Karpas-422 (cell line): ENCODE measurements around the gene THOC3. TPM values are rescaled to one million over a fixed set of nuclear protein-coding genes. Genes with fewer than 3 reads are reported as not detected.
"Not testable (repeated sequence)": the region's sequence is repeated elsewhere in the genome, so short reads cannot be mapped to it uniquely, and the experiment has no call there.

Experiments used
- DNase-seq: peaks from one replicate; pipeline ENCODE4 v3.0.0-alpha.2; 2015
- H2AFZ ChIP-seq: fragments of 200-600 bp; sonication (generic); 2 replicates; pipeline ENCODE4 v1.6.1; 2014; ENCODE audit warnings: antibody characterized with exemption, low read length, mixed read lengths
- H3K27ac ChIP-seq: fragments of 200-600 bp; sonication (generic); 2 replicates; pipeline ENCODE4 v1.5.1; 2014; ENCODE audit warnings: mild to moderate bottlenecking, low read length, moderate library complexity
- H3K27me3 ChIP-seq: fragments of 200-600 bp; sonication (generic); 2 replicates; pipeline ENCODE4 v1.6.1; 2014; ENCODE audit warnings: low read length, mixed read lengths
- H3K36me3 ChIP-seq: fragments of 200-600 bp; sonication (generic); 2 replicates; pipeline ENCODE4 v1.6.1; 2014; ENCODE audit warnings: low read length, mixed read lengths; ENCODE audit not compliant: insufficient read depth
- H3K4me1 ChIP-seq: fragments of 200-600 bp; sonication (generic); 2 replicates; pipeline ENCODE4 v1.6.1; 2014; ENCODE audit warnings: mild to moderate bottlenecking, low read length, mixed read lengths
- H3K4me2 ChIP-seq: fragments of 200-600 bp; sonication (generic); 2 replicates; pipeline ENCODE4 v1.6.1; 2014; ENCODE audit warnings: low read length, low read depth, mild to moderate bottlenecking; ENCODE audit not compliant: poor library complexity, severe bottlenecking
- H3K4me3 ChIP-seq: fragments of 200-600 bp; sonication (generic); 2 replicates; pipeline ENCODE4 v1.5.1; 2014; ENCODE audit warnings: mild to moderate bottlenecking, antibody characterized with exemption, low read length, mixed read lengths
- H3K79me2 ChIP-seq: fragments of 200-600 bp; sonication (generic); 2 replicates; pipeline ENCODE4 v1.6.1; 2014; ENCODE audit warnings: mild to moderate bottlenecking, low read length, mixed read lengths
- H3K9ac ChIP-seq: fragments of 200-600 bp; sonication (generic); 2 replicates; pipeline ENCODE4 v1.6.0; 2014; ENCODE audit warnings: low read length
- H3K9me2 ChIP-seq: fragments of 200-600 bp; sonication (generic), shearing (Covaris generic); replicated peaks from 2 replicates; pipeline ENCODE4 v1.6.0; 2014; ENCODE audit warnings: mild to moderate bottlenecking, low read length, moderate library complexity; ENCODE audit not compliant: insufficient read depth
- H3K9me3 ChIP-seq: fragments of 300-700, 200-600 bp; sonication (generic); 2 replicates; pipeline ENCODE4 v1.6.1; 2014; ENCODE audit warnings: low read length, mixed read lengths
- H4K20me1 ChIP-seq: fragments of 200-600 bp; sonication (generic); 2 replicates; pipeline ENCODE4 v1.6.1; 2014; ENCODE audit warnings: mild to moderate bottlenecking, antibody characterized with exemption, low read length, low read depth; ENCODE audit not compliant: insufficient read depth
- total RNA-seq: library from RNA; depleted of rRNA; stranded (reverse); fragments of >200 nt; shearing (Covaris generic); gene quantifications from 2 replicates; pipeline ENCODE4 v1.2.3, GENCODE V29; 2014; ENCODE audit warnings: low replicate concordance

Gene THOC3
- total RNA-seq, 1 experiment from 2014 or later = 33.7 TPM

DNA sequence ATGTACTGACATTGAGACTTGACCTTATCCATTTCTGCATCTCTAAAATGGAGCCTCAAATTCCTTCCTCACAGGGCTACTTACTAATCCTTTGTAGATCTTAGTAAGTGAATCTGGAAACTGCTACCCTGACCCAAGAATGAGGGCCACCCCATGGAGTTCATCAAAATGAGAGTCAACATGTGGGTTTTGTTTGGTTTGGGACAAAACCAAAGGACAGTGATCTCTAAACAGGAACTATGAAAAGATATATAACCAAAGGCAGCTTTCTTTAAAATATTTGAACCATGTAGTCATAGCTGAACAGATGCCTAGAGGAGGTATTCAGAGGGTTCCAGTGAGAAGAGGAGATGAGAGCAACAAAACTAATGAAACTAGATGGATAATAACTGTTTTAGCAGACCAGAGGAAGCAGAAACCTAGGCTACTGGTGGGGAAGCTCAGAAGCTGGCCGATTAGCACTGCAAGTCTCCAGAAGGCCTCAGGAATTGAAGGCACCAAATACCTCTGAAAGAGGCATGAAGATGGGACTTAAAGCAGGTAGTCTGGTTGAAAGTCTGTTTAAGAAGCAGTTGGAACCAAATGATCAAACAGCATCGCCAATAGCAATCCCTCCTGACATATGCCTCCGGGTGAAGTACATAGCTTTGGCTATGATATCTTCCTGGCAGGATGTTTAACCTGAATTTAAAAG lies 45.8 kb downstream of the THOC3 start:
- Histone ChIP-seq H4K20me1 (no peaks in the 10 kb centered on the region), H3K4me1 (no peaks in the 10 kb centered on the region), H3K27me3 (no peaks in the 10 kb centered on the region), H2AFZ (no peak overlapping the region), H3K27ac (no peak overlapping the region), H3K9me3 (no peaks in the 10 kb centered on the region), H3K4me3 (no peak overlapping the region), H3K79me2 (no peaks in the 10 kb centered on the region), H3K4me2 (no peak overlapping the region), H3K9ac (no peak overlapping the region), H3K36me3 (no peaks in the 10 kb centered on the region), H3K9me2 (no peaks in the 10 kb centered on the region)
- no peak for DNase-seq

DNA sequence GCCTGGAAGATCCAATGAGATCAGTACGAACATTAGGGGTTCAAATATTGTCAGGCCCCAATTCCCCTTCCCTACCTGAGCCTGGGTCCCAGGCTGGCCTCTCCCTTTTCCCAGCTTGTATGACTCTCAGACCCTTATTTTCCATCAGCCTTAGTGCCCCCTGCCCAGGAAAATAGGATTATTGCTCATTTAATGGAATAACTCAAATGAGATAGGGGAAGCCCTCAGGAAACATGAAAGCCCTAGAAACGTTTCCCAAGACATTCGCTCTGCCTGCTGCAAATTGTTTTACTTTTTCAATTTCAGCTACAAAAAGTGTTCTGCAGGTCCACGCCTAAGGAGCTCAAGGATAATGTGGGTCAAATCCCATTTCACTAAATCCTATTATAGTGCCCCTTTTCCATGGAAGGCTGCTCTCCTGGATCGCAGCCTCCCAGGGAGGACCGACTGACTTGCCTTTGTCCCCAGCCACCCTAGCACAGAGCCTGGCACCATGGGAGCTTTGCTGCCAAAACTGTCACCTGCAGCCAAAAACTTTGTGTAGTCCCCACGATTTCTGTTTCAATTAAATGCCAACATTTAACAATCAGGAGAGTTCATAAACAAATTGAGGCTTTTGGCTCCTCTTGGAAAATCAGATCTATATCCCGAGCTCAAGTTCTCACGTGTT lies 46.9 kb downstream of the THOC3 start:
- no peaks in the 10 kb centered on the region for H3K9me2 ChIP-seq
- no peaks in the 10 kb centered on the region for H3K27me3 ChIP-seq
- no peak for DNase-seq
- H3K4me2 ChIP-seq = no peak overlapping the region
- no peak overlapping the region for H3K4me3 ChIP-seq
- H3K9ac ChIP-seq = no peak overlapping the region
- no peaks in the 10 kb centered on the region for H3K9me3 ChIP-seq
- H3K4me1 ChIP-seq = no peaks in the 10 kb centered on the region
- H3K27ac ChIP-seq = no peak overlapping the region
- no peaks in the 10 kb centered on the region for H4K20me1 ChIP-seq
- no peaks in the 10 kb centered on the region for H3K36me3 ChIP-seq
- H3K79me2 ChIP-seq = no peaks in the 10 kb centered on the region
- no peak overlapping the region for H2AFZ ChIP-seq

DNA sequence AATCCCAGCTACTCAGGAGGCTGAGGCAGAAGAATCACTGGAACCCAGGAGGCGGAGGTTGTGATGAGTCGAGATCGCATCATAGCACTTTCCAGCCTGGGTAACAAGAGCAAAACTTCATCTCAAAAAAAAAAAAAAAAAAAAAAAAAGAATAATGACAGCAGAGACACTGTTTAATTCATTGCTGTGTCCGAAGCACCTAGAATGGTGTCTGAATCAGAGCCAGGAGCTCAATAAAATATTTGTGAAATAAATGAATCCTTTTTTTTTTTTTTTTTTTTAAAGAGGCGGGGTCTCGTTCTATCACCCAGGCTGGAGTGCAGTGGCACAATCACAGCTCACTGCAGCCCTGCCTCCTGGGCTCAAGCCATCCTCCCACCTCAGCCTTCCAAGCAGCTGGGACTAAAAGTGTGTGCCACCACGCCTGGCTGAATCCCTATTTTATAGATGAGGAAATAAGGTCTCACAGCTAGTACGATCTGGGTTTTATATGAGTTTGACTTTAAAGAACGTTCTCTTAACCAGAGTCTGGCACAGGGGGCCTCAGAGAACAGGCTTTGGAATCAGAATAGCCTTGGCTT lies 47.8 kb downstream of the THOC3 start:
- Histone ChIP-seq H2AFZ (no peak overlapping the region), H3K9me2 (no peaks in the 10 kb centered on the region), H3K9me3 (no peaks in the 10 kb centered on the region), H3K4me1 (no peaks in the 10 kb centered on the region), H3K4me2 (no peak overlapping the region), H3K27ac (no peak overlapping the region), H3K9ac (no peak overlapping the region), H3K36me3 (no peaks in the 10 kb centered on the region), H4K20me1 (no peaks in the 10 kb centered on the region), H3K27me3 (no peaks in the 10 kb centered on the region), H3K4me3 (no peak overlapping the region), H3K79me2 (no peaks in the 10 kb centered on the region)
- DNase-seq = no peak

DNA sequence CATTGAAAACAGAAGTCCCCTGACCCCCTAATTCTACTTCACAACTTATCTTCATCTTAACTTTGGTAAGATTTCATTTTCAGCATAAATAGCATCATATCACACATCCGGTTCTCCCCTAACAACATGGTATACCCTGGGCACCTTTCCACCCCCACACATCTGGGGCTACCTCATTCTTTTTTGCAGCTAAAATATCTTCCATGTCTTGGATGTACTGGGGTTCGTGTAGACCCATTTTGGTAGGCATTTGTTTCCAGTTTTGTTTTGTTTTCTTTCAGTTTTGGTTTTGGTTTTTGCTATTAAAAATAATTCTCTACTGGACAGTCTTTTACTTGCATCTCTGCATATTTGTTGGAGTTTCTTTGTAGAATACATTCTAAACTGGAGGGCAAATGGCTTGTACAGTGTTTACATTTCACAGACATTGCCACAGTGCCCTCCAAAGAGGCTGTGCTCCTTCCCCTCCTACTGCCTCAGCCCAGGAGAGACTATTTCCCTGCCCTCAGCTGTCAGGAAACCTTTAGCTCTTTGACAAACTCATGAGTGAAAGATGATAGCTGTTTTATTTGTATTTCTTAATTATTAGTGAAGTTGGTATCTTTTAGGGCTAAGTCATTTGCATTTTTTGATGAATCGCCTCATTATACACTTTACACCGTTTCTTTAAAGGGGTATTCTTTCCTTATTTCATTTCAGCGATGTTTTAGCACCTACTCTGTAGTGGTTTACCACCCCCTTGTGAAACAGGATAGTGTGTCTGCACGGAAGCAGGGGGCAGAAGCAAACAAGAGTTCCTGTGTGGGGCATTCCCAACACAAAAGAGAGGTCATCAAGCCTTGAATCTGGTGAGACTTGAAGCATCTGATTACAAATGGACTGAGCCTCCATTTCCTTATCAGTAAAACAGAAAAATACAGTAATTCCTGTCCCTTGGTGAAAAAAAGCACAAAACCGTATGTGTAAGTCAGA lies 52.8 kb downstream of the THOC3 start:
- not testable (repeated sequence) for DNase-seq

DNA sequence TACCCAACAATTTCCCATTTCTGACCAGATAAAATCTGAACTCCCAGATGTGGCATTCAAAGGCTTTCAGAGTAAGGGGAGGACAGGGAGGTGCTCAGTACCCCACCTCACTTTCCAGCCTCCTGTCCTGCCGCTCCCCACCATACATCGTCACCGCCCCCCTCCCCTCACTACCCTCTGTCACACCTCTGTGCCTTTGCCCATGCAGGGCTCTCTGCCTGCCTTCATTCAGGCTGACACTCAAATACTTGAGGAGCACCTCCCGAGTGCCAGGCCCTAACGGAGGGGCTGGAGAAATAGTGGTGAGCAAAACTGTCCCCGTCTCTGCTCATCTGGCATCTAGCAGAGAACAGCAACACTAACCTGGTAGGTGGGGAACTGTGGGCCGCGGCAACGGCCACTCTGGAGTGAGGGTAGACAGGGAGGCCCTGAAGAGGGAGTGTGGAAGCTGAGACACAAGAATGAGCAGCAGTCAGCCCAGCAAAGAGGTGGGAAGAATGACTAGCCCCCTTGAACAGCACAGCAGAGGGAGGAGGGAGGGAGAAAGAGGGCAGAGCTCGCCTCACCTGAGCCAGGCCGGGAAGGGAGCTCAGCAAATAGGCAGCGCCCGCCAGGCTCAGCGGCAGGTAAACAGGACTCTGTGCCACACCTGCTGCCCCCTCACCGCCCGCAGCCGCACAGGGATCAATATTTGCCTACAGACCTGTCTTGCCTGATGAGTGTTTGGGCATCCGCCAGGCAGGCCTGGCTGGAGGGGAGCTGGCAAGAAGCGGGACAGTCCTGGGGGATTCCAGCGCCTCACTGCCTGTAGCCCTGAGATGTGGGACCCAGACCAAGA lies 54.1 kb downstream of the THOC3 start:
- H3K27me3 ChIP-seq, H3K36me3 ChIP-seq, H3K27ac ChIP-seq, H3K79me2 ChIP-seq, H2AFZ ChIP-seq, DNase-seq, H3K4me3 ChIP-seq, H3K9me2 ChIP-seq, H3K9ac ChIP-seq, H3K9me3 ChIP-seq, H4K20me1 ChIP-seq, H3K4me2 ChIP-seq, H3K4me1 ChIP-seq: not testable (repeated sequence)

More for the DNA sequence above, 52.8 kb downstream of the THOC3 start:
- not testable (repeated sequence) for H3K4me2 ChIP-seq, H3K9me2 ChIP-seq, H3K36me3 ChIP-seq, H3K27ac ChIP-seq, H4K20me1 ChIP-seq, H3K79me2 ChIP-seq, H3K9ac ChIP-seq, H2AFZ ChIP-seq, H3K27me3 ChIP-seq, H3K4me3 ChIP-seq, H3K9me3 ChIP-seq, H3K4me1 ChIP-seq

DNA sequence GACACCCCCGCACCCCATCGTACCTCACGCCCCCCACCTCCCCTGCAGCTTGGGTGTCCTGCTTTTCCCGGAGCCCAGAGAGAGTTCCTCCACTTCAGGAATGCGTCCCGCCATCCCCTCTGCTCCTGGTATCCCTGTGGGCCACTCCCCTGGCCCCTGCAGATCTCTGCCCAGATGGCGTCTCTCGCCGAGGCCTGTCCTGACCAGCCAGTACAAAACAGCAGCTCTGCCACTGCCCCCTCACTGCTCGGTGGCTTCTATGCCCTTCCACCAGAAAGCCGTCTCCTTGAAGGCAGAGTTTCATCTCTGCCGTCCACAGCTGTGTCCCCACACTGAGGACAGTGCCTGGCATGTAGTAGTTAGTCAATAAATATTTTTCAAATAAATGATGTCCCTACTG lies 58.0 kb downstream of the THOC3 start:
- H3K9me2 ChIP-seq, H3K4me1 ChIP-seq, H3K4me2 ChIP-seq, H4K20me1 ChIP-seq, H3K9ac ChIP-seq, H3K36me3 ChIP-seq, H3K79me2 ChIP-seq, H3K27ac ChIP-seq, H3K9me3 ChIP-seq, DNase-seq, H2AFZ ChIP-seq, H3K27me3 ChIP-seq, H3K4me3 ChIP-seq: not testable (repeated sequence)
